Osteocyte (in vitro differentiated cells): ENCODE data around the gene ARAP2. TPM values are rescaled to one million over a fixed set of nuclear protein-coding genes. Genes with fewer than 3 reads are reported as not detected.

Experiments used
- DNase-seq: peaks from one replicate; pipeline ENCODE4 v3.0.0; 2021; ENCODE audit warnings: mixed read lengths; ENCODE audit not compliant: unreplicated experiment; ENCODE audit errors: extremely low spot score
- H3K27ac Mint-ChIP-seq: one replicate; pipeline ENCODE4 v1.8.0; 2021; ENCODE audit warnings: mild to moderate bottlenecking, mixed read lengths; ENCODE audit not compliant: unreplicated experiment
- H3K27me3 Mint-ChIP-seq: one replicate; pipeline ENCODE4 v1.8.0; 2021; ENCODE audit warnings: mixed read lengths; ENCODE audit not compliant: unreplicated experiment
- H3K36me3 Mint-ChIP-seq: one replicate; pipeline ENCODE4 v1.8.0; 2021; ENCODE audit warnings: mixed read lengths; ENCODE audit not compliant: unreplicated experiment
- H3K4me1 Mint-ChIP-seq: one replicate; pipeline ENCODE4 v1.8.0; 2021; ENCODE audit warnings: mixed read lengths; ENCODE audit not compliant: unreplicated experiment
- H3K4me3 Mint-ChIP-seq: one replicate; pipeline ENCODE4 v1.8.0; 2021; ENCODE audit warnings: mild to moderate bottlenecking, moderate library complexity, mixed read lengths; ENCODE audit not compliant: unreplicated experiment
- H3K9me3 Mint-ChIP-seq: one replicate; pipeline ENCODE4 v1.8.0; 2021; ENCODE audit warnings: mixed read lengths; ENCODE audit not compliant: unreplicated experiment
- total RNA-seq: library from RNA; stranded (reverse); gene quantifications from 2 replicates; pipeline ENCODE4 v1.2.1, GENCODE V29; 2021
- TF ChIP-seq, protein P1 (sequence below): fragments of 200-600 bp; sonication (generic); IDR thresholded peaks from 2 replicates; pipeline ENCODE4 v1.5.0; 2021; ENCODE audit warnings: antibody characterized with exemption, mild to moderate bottlenecking, moderate library complexity

The ARAP2 gene
- total RNA-seq, 1 donor from 2014 or later, result 1.0 TPM

DNA sequence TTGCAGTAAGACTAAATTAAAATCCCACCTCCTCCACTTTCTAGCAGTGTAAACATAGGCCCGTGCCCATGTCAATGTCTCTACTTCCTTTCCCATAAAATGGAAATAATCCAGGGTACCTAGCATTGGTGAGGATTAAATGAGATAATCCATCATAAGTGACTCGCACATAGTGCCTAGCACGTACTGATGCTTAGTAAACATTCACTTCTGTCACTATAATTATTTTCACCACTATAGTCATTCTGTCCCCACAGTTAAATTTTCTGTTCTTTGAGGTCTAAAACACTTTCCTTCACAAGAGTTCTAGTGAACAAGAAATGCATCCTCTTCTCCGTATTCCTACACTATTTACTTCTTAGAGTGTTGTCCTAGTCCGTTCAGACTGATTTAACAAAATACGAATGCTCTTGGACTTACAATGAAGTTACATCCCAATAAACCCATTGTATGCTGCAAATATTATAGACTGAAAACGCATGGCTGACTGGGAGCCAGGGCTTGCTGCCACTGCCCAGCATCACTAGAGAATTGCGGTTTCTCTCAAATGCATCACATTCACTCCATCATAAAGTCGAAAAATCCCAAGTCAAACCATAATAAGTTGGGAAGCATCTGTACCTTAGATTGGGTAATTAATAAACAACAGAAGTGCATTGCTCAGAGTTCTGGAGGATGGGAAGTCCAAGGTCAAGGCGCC lies 10.6 kb downstream of the ARAP2 start:
- Mint-ChIP-seq H3K9me3 (peaks cover 4% of the 10 kb centered on the region), H3K36me3 (no peaks in the 10 kb centered on the region), H3K27ac (no peak overlapping the region), H3K4me3 (no peak overlapping the region), H3K27me3 (no peaks in the 10 kb centered on the region), H3K4me1 (no peaks in the 10 kb centered on the region)
- TF ChIP-seq, protein P1, sequence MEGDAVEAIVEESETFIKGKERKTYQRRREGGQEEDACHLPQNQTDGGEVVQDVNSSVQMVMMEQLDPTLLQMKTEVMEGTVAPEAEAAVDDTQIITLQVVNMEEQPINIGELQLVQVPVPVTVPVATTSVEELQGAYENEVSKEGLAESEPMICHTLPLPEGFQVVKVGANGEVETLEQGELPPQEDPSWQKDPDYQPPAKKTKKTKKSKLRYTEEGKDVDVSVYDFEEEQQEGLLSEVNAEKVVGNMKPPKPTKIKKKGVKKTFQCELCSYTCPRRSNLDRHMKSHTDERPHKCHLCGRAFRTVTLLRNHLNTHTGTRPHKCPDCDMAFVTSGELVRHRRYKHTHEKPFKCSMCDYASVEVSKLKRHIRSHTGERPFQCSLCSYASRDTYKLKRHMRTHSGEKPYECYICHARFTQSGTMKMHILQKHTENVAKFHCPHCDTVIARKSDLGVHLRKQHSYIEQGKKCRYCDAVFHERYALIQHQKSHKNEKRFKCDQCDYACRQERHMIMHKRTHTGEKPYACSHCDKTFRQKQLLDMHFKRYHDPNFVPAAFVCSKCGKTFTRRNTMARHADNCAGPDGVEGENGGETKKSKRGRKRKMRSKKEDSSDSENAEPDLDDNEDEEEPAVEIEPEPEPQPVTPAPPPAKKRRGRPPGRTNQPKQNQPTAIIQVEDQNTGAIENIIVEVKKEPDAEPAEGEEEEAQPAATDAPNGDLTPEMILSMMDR, result no peak
- no peak for DNase-seq

DNA sequence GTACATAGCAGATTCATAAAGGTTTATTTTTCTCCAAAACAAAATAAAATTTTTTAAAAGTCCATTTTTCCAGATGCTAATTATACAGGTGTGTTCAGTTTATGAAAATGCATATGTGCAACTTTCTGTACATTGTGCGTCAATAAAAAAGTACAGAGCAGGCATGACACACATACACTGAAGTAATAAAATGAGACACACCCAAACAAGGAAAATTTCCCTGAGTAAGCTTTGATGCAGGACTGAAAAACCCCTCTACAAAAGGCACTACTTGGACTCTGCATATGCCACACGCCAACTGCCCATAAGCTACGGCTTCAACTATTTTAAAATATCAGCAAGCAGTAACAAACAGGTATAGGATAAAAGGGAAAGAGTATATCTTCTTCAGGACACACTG lies 13.8 kb downstream of the ARAP2 start:
- Mint-ChIP-seq H3K9me3 (peaks cover 4% of the 10 kb centered on the region), H3K27me3 (no peaks in the 10 kb centered on the region), H3K4me3 (no peak overlapping the region), H3K4me1 (peaks cover under 1% of the 10 kb centered on the region), H3K36me3 (no peaks in the 10 kb centered on the region), H3K27ac (no peak overlapping the region)
- DNase-seq, result no peak
- TF ChIP-seq, protein P1, result no peak

DNA sequence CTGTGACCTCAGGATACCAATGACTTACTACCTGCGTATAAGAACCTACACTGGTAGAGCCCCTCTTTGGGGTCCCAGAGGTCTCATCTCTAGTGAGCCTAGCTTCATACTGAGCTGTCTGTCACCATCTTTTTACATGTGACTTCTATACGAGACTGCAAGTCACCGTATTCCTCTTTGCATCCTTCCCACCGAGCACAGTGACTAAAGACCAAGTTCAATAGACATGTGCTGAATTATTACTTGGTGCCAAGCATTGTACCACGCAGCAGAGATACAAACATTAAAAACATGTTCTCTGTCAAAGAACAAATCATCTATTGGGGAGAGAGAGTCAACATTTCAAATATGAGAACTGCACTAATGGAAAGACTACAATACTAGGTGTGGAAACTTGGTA lies 16.4 kb downstream of the ARAP2 start:
- Mint-ChIP-seq H3K36me3 (no peaks in the 10 kb centered on the region), H3K4me3 (no peak overlapping the region), H3K27ac (no peak overlapping the region), H3K27me3 (no peaks in the 10 kb centered on the region), H3K9me3 (peaks cover 4% of the 10 kb centered on the region), H3K4me1 (peaks cover 7% of the 10 kb centered on the region)
- TF ChIP-seq, protein P1, result no peak
- DNase-seq, result no peak

DNA sequence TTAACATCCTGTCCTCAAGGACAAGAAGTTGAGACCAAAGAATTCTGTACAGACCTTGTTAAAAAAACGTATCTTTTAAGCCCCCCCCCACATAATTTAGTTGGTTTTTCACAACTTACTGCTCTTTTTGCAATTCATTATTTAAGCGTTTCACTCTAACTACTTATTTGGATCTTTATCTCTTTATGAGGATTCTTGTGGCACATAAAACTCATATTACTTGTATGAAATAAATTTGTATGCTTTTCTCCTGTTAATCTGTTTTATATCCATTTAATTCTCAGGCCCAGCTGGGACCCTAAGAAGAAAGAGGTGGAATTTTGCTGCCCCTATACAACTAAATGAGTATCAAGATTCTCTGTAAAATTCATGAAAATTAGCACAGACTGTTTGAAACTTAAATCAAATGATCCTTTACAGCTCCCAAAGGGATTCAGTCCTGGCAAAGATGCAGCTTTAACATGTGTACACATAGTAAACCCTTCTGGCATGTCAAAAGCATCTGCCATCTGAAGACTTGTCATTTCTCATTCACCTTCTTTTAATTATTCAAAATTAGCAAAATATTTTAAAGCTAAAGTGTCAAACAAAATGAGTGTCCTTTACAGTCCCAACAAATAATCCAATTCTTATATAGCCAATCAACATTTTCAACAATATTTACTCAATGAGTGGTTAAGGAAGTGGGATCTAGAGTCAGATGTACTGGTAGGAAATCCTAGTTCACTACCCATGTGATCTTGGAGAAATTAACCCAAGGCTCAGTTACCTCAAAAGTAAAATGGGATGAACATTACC lies 17.7 kb downstream of the ARAP2 start:
- no peaks in the 10 kb centered on the region for H3K36me3 Mint-ChIP-seq
- no peaks in the 10 kb centered on the region for H3K9me3 Mint-ChIP-seq
- H3K4me3 Mint-ChIP-seq, result no peak overlapping the region
- peaks cover 13% of the 10 kb centered on the region for H3K4me1 Mint-ChIP-seq
- H3K27ac Mint-ChIP-seq, result no peak overlapping the region
- no peak for DNase-seq
- TF ChIP-seq, protein P1, result no peak
- H3K27me3 Mint-ChIP-seq, result no peaks in the 10 kb centered on the region
